WTC11 (cell line): ENCODE data around the gene GATA2. TPM values are rescaled to one million over a fixed set of nuclear protein-coding genes. Genes with fewer than 3 reads are reported as not detected.
A peak's percentile ranks its signal among the peaks of the same experiment; 100 is the strongest.

Experiments
- ATAC-seq: fragments of 200-7000 bp; cut with Tn5 transposase; 2 replicates; pipeline ENCODE4 v1.10.0; 2021; ENCODE audit warnings: mild to moderate bottlenecking, moderate library complexity
- CTCF ChIA-PET: fragments of 300-600 bp; sonication (Branson Sonifier 250); formaldehyde crosslinking; loops from one replicate; lab custom pipeline; 2021; ENCODE audit warnings: antibody characterized with exemption; lab: Charles Lee
- POLR2A ChIA-PET: fragments of 350-600 bp; sonication (Branson Sonifier 250); formaldehyde crosslinking; loops from one replicate; lab custom pipeline; 2021; ENCODE audit warnings: antibody characterized with exemption; lab: Charles Lee
- DNase-seq: peaks from one replicate; pipeline ENCODE4 v3.0.0; 2021; ENCODE audit warnings: low spot score
- H3K27ac Mint-ChIP-seq: 2 replicates; pipeline ENCODE4 v1.8.0; 2021; ENCODE audit warnings: mixed read lengths
- H3K27me3 Mint-ChIP-seq: 2 replicates; pipeline ENCODE4 v1.8.0; 2021; ENCODE audit warnings: low read depth, mild to moderate bottlenecking, moderate library complexity, mixed read lengths
- H3K36me3 Mint-ChIP-seq: 2 replicates; pipeline ENCODE4 v1.8.0; 2021; ENCODE audit warnings: mixed read lengths
- H3K4me1 Mint-ChIP-seq: 2 replicates; pipeline ENCODE4 v1.8.0; 2022; ENCODE audit warnings: mixed read lengths
- H3K4me3 Mint-ChIP-seq: 2 replicates; pipeline ENCODE4 v1.8.0; 2021; ENCODE audit warnings: mild to moderate bottlenecking, moderate library complexity, mixed read lengths
- H3K9me3 Mint-ChIP-seq: 2 replicates; pipeline ENCODE4 v1.8.0; 2021; ENCODE audit warnings: mixed read lengths
- ATF1 ChIP-seq: sonication (generic); formaldehyde crosslinking; IDR thresholded peaks from 2 replicates; pipeline ENCODE4 v1.8.1; 2023; ENCODE audit warnings: mild to moderate bottlenecking, moderate library complexity, missing genetic modification reagents
- CBFB ChIP-seq: sonication (generic); formaldehyde crosslinking; IDR thresholded peaks from 2 replicates; pipeline ENCODE4 v1.8.1; 2022; ENCODE audit warnings: mild to moderate bottlenecking, low read depth, missing genetic modification reagents
- CTCF ChIP-seq: fragments of 200-600 bp; IDR thresholded peaks from 2 replicates; pipeline ENCODE4 v1.8.0; 2022; ENCODE audit warnings: antibody characterized with exemption
- E2F4 ChIP-seq: sonication (generic); formaldehyde crosslinking; IDR thresholded peaks from 2 replicates; pipeline ENCODE4 v1.8.1; 2022; ENCODE audit warnings: low read depth, mild to moderate bottlenecking, moderate library complexity, missing genetic modification reagents, borderline replicate concordance
- E2F5 ChIP-seq: sonication (generic); formaldehyde crosslinking; IDR thresholded peaks from 2 replicates; pipeline ENCODE4 v1.8.1; 2022; ENCODE audit warnings: mild to moderate bottlenecking, moderate library complexity, missing genetic modification reagents
- GABPB1 ChIP-seq: sonication (generic); formaldehyde crosslinking; IDR thresholded peaks from 2 replicates; pipeline ENCODE4 v1.8.1; 2023; ENCODE audit warnings: mild to moderate bottlenecking, missing genetic modification reagents
- HMGXB4 ChIP-seq: sonication (generic); formaldehyde crosslinking; IDR thresholded peaks from 2 replicates; pipeline ENCODE4 v1.8.1; 2023; ENCODE audit warnings: mild to moderate bottlenecking, moderate library complexity, missing genetic modification reagents
- IRF1 ChIP-seq: sonication (generic); formaldehyde crosslinking; IDR thresholded peaks from 2 replicates; pipeline ENCODE4 v1.8.0; 2023; ENCODE audit warnings: missing genetic modification reagents
- RORB ChIP-seq: fragments of 250-450 bp; sonication (Bioruptor Pico); IDR thresholded peaks from 2 replicates; pipeline ENCODE4 v1.9.0; 2021; ENCODE audit warnings: mild to moderate bottlenecking
- TEAD4 ChIP-seq: sonication (generic); formaldehyde crosslinking; IDR thresholded peaks from 2 replicates; pipeline ENCODE4 v1.8.0; 2022; ENCODE audit warnings: mild to moderate bottlenecking, missing genetic modification reagents
- USF1 ChIP-seq: sonication (generic); formaldehyde crosslinking; IDR thresholded peaks from 2 replicates; pipeline ENCODE4 v1.8.0; 2022; ENCODE audit warnings: mild to moderate bottlenecking, missing genetic modification reagents
- ZBTB21 ChIP-seq: sonication (generic); formaldehyde crosslinking; IDR thresholded peaks from 2 replicates; pipeline ENCODE4 v1.8.1; 2023; ENCODE audit warnings: mild to moderate bottlenecking, missing genetic modification reagents, borderline replicate concordance
- ZNF232 ChIP-seq: sonication (generic); formaldehyde crosslinking; IDR thresholded peaks from 2 replicates; pipeline ENCODE4 v1.8.0; 2022; ENCODE audit warnings: mild to moderate bottlenecking, missing genetic modification reagents
- ZNF263 ChIP-seq: sonication (generic); formaldehyde crosslinking; IDR thresholded peaks from 2 replicates; pipeline ENCODE4 v1.8.1; 2022; ENCODE audit warnings: low read depth, mild to moderate bottlenecking, moderate library complexity, missing genetic modification reagents
- ZNF281 ChIP-seq: sonication (generic); formaldehyde crosslinking; IDR thresholded peaks from 2 replicates; pipeline ENCODE4 v1.8.0; 2023; ENCODE audit warnings: mild to moderate bottlenecking, missing genetic modification reagents
- total RNA-seq: library from RNA; stranded (reverse); gene quantifications from 3 replicates; pipeline ENCODE4 v1.2.3, GENCODE V29; 2021

GATA2 gene
- total RNA-seq, 1 experiment from 2014 or later: 1.6 TPM

- no peak overlapping the region for H3K27ac Mint-ChIP-seq
- peaks cover 100% of the 10 kb centered on the region for H3K27me3 Mint-ChIP-seq
- CTCF ChIA-PET: interaction anchor here (0.6 to 3.0 kb wide), 4 partner anchors 10 to 53 kb away, joined by 3 to 12 read pairs (median 4); no protein-coding TSS in a partner anchor
- ATAC-seq (no peak), DNase-seq (no peak)
- peaks cover 64% of the 10 kb centered on the region for H3K4me1 Mint-ChIP-seq
- TF ChIP-seq HMGXB4 (CRISPR knock-in tag) (no peak), ZNF232 (no peak), GABPB1 (no peak; the same call in 1 of the 2 replicates), ZBTB21 (no peak), RORB (no peak), E2F5 (CRISPR knock-in tag) (no peak), CTCF (no peak), E2F4 (CRISPR knock-in tag) (no peak), TEAD4 (no peak), USF1 (CRISPR knock-in tag) (no peak), ZNF281 (no peak), CBFB (CRISPR knock-in tag) (no peak), ZNF263 (CRISPR knock-in tag) (no peak), IRF1 (CRISPR knock-in tag) (no peak), ATF1 (CRISPR knock-in tag) (no peak)
- no peaks in the 10 kb centered on the region for H3K9me3 Mint-ChIP-seq
- peak overlapping the region; percentile 66 for H3K4me3 Mint-ChIP-seq
- POLR2A ChIA-PET: interaction anchor here (0.6 to 1.1 kb wide), 2 partner anchors 54 to 59 kb away, joined by 3 read pairs; no protein-coding TSS in a partner anchor
- H3K36me3 Mint-ChIP-seq: no peaks in the 10 kb centered on the region; the same call in 1 of the 2 replicates
Measured at GRCh38 chr3:128486681-128487537, 6.1 kb downstream of the GATA2 start.
